Colonic mucosa (tissue), 4 donors: ENCODE measurements around the gene DPF3. TPM values are rescaled to one million over a fixed set of nuclear protein-coding genes. Genes with fewer than 3 reads are reported as not detected.
A peak's percentile ranks its signal among the peaks of the same experiment; 100 is the strongest.

Experiments used
- DNase-seq: peaks from one replicate; pipeline ENCODE4 v3.0.0-alpha.2; 2020
- H3K27ac ChIP-seq: fragments of 200-600 bp; one replicate; pipeline ENCODE4 v1.8.0; 2021
- H3K27me3 ChIP-seq: fragments of 200-600 bp; one replicate; pipeline ENCODE4 v1.8.0; 2021
- H3K36me3 ChIP-seq: fragments of 200-600 bp; one replicate; pipeline ENCODE4 v1.8.0; 2021
- H3K4me1 ChIP-seq: fragments of 200-600 bp; one replicate; pipeline ENCODE4 v1.8.0; 2021; ENCODE audit warnings: mild to moderate bottlenecking
- H3K4me3 ChIP-seq: fragments of 200-600 bp; one replicate; pipeline ENCODE4 v1.8.0; 2021
- H3K9ac ChIP-seq, 2 donors: one replicate each; pipeline ENCODE4 v1.7.0; 2013; ENCODE audit warnings: control low read depth in 2 of 2, low read depth in 2 of 2, low read length in 2 of 2
- H3K9me3 ChIP-seq: fragments of 200-600 bp; one replicate; pipeline ENCODE4 v1.8.0; 2021
- CTCF ChIP-seq: fragments of 200-600 bp; IDR thresholded peaks from one replicate; pipeline ENCODE4 v1.8.0; 2022; ENCODE audit warnings: antibody characterized with exemption, mild to moderate bottlenecking
- intact Hi-C: fragments of 100-400 bp; cut with DNase I; formaldehyde crosslinking; loops from one replicate; pipeline ENCODE4 v1.14.1; 2022
- total RNA-seq, 2 donors: library from RNA; stranded (reverse); fragmentation: NEBNext Ultra II Directional in 1 of 2; extraction: Animal tissue kit (Norgen Biotek cat#: 25700) in 1 of 2; gene quantifications; one replicate each; pipeline ENCODE4 v1.2.1, GENCODE V29; 2021
- donor health status: healthy.
- donor health status: DM: no; HTN: no; CAD: no.
- donor health status: DM: no; HTN: no; CAD: no.

The DPF3 gene
- total RNA-seq, 2 donors from 2014 or later, result 6.7 to 14.0 TPM

- no peak for TF ChIP-seq CTCF
- intact Hi-C loops, result no loop called here
- Histone ChIP-seq H3K27ac (no peak overlapping the region), H3K27me3 (no peaks in the 10 kb centered on the region), H3K36me3 (no peaks in the 10 kb centered on the region), H3K4me1 (peaks cover 3% of the 10 kb centered on the region), H3K9ac (no peak overlapping the region), H3K4me3 (no peak overlapping the region), H3K9me3 (no peaks in the 10 kb centered on the region)
- peak; percentile 30 for DNase-seq
These were observed 43.5 kb downstream of the DPF3 start for GRCh38 chr14:72850360-72850759.

GRCh38 chr14:72849222-72849621 lies 44.7 kb downstream of the DPF3 start:
- no peaks in the 10 kb centered on the region for H3K9me3 ChIP-seq
- no peak for TF ChIP-seq CTCF
- no peak overlapping the region for H3K27ac ChIP-seq
- no peaks in the 10 kb centered on the region for H3K36me3 ChIP-seq
- no peak overlapping the region for H3K4me3 ChIP-seq
- H3K27me3 ChIP-seq, result no peaks in the 10 kb centered on the region
- intact Hi-C loops, result no loop called here
- no peak overlapping the region for H3K9ac ChIP-seq
- DNase-seq, result peak; percentile 48
- H3K4me1 ChIP-seq, result peaks cover 3% of the 10 kb centered on the region

DNA sequence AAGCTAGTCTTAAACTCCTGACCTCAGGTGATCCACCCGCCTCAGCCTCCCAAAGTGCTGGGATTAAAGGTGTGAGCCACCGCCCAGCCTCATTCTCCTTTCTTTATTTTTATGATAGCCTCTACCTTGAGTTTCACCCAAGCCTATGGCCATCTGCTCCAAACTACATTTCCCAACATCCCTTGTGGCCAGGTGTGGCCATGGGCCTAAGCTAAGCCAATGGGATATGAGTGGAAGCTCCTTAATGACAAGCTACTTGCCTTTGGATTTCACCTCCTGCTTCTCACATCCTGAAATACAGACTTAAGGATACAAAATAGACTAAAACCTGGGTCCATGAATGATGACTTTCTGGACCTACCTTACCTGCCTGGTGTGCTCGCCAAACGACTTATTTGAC lies 46.2 kb downstream of the DPF3 start:
- DNase-seq, result no peak
- Histone ChIP-seq H3K9ac (no peak overlapping the region), H3K27me3 (no peaks in the 10 kb centered on the region), H3K4me3 (no peak overlapping the region), H3K36me3 (no peaks in the 10 kb centered on the region), H3K27ac (no peak overlapping the region), H3K4me1 (peaks cover 3% of the 10 kb centered on the region), H3K9me3 (no peaks in the 10 kb centered on the region)
- intact Hi-C loops, result no loop called here
- no peak for TF ChIP-seq CTCF

DNA sequence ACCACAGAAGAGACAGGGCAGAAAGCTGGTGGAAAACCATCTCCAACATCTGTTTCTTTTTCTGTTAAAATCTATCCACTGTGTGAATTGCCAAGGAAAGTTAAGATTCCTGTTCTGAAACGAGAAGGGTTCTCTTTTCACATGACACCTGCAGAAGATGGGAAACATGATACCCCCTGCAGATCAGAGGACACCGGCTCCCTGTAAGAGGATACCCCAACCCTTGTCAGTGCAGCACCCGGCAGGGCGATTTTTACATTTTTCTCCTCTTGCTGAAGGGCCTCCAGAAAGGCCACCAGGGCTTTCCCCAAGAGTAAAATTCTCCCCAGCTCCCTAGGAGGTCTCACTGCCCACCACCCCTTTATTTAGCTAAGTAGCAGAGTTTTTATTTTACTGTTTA lies 48.2 kb downstream of the DPF3 start:
- Histone ChIP-seq H3K9ac (no peak overlapping the region), H3K27ac (no peak overlapping the region), H3K4me1 (peaks cover 3% of the 10 kb centered on the region), H3K27me3 (no peaks in the 10 kb centered on the region), H3K9me3 (no peaks in the 10 kb centered on the region), H3K4me3 (no peak overlapping the region), H3K36me3 (no peaks in the 10 kb centered on the region)
- DNase-seq, result no peak
- no peak for TF ChIP-seq CTCF
- intact Hi-C loops, result no loop called here

GRCh38 chr14:72845196-72845595 lies 48.7 kb downstream of the DPF3 start:
- Histone ChIP-seq H3K9me3 (no peaks in the 10 kb centered on the region), H3K27ac (no peak overlapping the region), H3K36me3 (no peaks in the 10 kb centered on the region), H3K4me3 (no peak overlapping the region), H3K4me1 (peaks cover 3% of the 10 kb centered on the region), H3K27me3 (no peaks in the 10 kb centered on the region), H3K9ac (no peak overlapping the region)
- DNase-seq, result no peak
- intact Hi-C loops, result no loop called here
- no peak for TF ChIP-seq CTCF

- Histone ChIP-seq H3K36me3 (no peaks in the 10 kb centered on the region), H3K9ac (no peak overlapping the region), H3K27me3 (no peaks in the 10 kb centered on the region), H3K9me3 (no peaks in the 10 kb centered on the region), H3K27ac (no peak overlapping the region), H3K4me1 (peaks cover 3% of the 10 kb centered on the region), H3K4me3 (no peak overlapping the region)
- intact Hi-C loops, result no loop called here
- no peak for DNase-seq
- TF ChIP-seq CTCF, result no peak
These were observed 49.4 kb downstream of the DPF3 start for GRCh38 chr14:72844524-72844923.
